Vein endothelial cell (primary cell): Measurements from ENCODE around the gene YTHDF2. TPM values are rescaled to one million over a fixed set of nuclear protein-coding genes. Genes with fewer than 3 reads are reported as not detected.

ENCODE experiments used
- small RNA-seq: library from RNA; depleted of rRNA; stranded (forward); fragments of <200 nt; gene quantifications from one replicate; pipeline ENCODE3, GENCODE V24; 2012
- total RNA-seq: library from RNA; depleted of rRNA; stranded (reverse); fragments of >200 nt; gene quantifications from 2 replicates; pipeline ENCODE4 v1.2.3, GENCODE V29; 2012

YTHDF2 gene
- 132 and 134 TPM in 2 replicates for total RNA-seq

DNA sequence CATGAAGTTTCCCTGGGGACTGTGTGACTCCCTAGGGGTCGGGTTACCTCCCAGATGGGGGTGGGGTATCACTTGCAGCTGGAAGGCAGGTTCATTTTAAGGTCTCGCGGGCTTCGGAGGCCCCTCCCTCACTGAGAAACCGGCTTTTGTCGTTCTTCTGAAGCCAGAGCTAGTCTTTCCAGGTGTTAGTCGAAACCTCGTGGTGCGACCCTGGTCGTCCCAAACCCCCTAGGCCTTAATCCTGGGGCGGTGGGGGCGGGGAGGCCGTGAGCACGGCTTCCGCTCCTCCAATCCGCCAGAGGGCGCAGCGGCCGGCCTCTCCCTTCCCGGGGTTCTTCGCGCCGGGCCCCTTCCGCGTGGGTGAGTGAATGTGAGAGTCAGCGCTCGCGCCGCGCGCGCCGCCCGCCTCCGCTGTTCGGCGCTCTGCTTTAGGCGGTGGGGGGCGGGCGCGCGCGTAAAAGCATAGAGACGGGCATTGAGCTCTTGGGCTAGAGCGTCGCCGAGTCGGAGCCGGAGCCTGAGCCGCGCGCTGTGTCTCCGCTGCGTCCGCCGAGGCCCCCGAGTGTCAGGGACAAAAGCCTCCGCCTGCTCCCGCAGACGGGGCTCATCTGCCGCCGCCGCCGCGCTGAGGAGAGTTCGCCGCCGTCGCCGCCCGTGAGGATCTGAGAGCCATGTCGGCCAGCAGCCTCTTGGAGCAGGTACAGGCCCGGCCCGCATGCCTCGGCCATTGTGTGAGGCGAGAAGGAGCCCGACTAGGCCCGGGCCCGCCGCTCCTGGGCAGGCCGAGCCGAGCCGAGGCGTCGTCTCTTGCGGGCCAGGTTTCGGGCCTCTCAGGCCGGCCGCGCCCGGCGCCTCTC lies at the start of gene YTHDF2:
TSS of gene YTHDF2 (plus strand) at position 491 of the 857 bp plus-strand sequence. CDS start at position 672, 181 bp downstream.

DNA sequence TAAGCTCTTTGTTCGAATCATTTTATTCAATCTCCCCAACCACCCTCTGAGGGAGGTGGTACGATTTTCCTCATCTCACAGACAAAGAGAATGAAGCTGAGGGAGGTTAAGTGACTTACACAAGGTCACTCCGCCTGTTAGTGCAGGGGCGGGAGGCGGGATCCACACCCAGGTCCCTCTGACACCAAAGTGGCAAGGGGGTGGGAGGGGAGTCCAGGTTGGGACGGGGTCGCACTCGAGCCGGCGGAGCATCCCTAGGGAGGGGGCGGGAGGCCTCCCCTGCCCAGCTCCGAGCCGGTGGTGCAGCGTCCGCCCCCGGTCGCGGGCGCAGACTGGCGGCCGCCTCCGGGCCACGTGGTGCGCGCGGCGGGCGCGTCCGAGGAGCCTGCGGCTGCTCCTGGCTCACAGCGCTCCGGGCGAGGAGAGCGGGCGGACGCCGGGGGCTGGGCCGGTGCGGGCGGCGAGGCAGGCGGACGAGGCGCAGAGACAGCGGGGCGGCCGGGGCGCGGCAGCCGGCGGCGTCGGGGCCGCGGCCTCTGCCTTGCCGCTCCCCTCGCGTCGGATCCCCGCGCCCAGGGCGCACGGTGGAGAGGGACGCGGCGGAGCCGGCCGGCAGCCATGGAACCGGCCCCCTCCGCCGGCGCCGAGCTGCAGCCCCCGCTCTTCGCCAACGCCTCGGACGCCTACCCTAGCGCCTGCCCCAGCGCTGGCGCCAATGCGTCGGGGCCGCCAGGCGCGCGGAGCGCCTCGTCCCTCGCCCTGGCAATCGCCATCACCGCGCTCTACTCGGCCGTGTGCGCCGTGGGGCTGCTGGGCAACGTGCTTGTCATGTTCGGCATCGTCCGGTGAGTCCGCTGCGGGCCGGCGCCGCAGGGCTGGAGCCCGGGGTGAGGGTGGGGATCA lies 75.3 kb downstream of the YTHDF2 start, which contains the start of gene OPRD1:
TSS of gene OPRD1 (plus strand) at position 405 of the 903 bp plus-strand sequence. CDS start at position 619, 214 bp downstream.

Small RNAs within 50 kb of the gene (small RNA-seq; reads per million reads assigned to genes)
- not detected for gene RF00422

Other genes with a start within 250 kb of the YTHDF2 start
- 53.2 and 68.5 TPM in 2 replicates for gene RCC1, start 230.9 kb upstream of the YTHDF2 start, total RNA-seq
- gene TRNAU1AP, start 183.9 kb upstream of the YTHDF2 start, total RNA-seq = 28.9 and 37.6 TPM in 2 replicates
- 0.98 and 1.2 TPM in 2 replicates for gene RAB42, start 144.7 kb upstream of the YTHDF2 start, total RNA-seq
- 18.3 and 18.6 TPM in 2 replicates for gene TAF12, start 93.9 kb upstream of the YTHDF2 start, total RNA-seq
- gene RNU11, start 88.3 kb upstream of the YTHDF2 start, total RNA-seq = not detected in 2 replicates
- gene GMEB1, start 68.2 kb upstream of the YTHDF2 start, total RNA-seq = 10.5 and 12.1 TPM in 2 replicates
- not detected in 2 replicates for gene OPRD1, start 75.2 kb downstream of the YTHDF2 start, total RNA-seq
- 26.8 and 42.8 TPM in 2 replicates for gene EPB41, start 177.6 kb downstream of the YTHDF2 start, total RNA-seq